ENCODE data around the gene SKOR1.

The SKOR1 gene

GRCh38 chr15:67882487-67883233, 57.4 kb downstream of the SKOR1 start:
- H3K27me3 ChIP-seq (ENCODE audit: insufficient read depth, low read length, poor library complexity), result no peaks in the 10 kb centered on the region
- H3K4me1 ChIP-seq (ENCODE audit: insufficient read depth, low read length), result peaks cover 48% of the 10 kb centered on the region
- DNase-seq (peak; percentile 69), ATAC-seq (ENCODE audit: insufficient read depth, low read depth) (peak; percentile 77)
- TF ChIP-seq CTCF (IDR thresholded peaks at IDR 0.05; ENCODE audit: borderline replicate concordance, extremely low read depth, low read length, poor library complexity, severe bottlenecking) (peak; percentile 9), EZH2 (IDR thresholded peaks at IDR 0.05; ENCODE audit: borderline replicate concordance, low read depth, low read length, severe bottlenecking) (no peak)
- H3K79me2 ChIP-seq (ENCODE audit: insufficient read depth, low read length), result no peaks in the 10 kb centered on the region
- peak overlapping the region; percentile 27; the same call in 1 of the 2 replicates for H3K4me2 ChIP-seq (ENCODE audit: insufficient read depth, low read length)
- H3K9me3 ChIP-seq (ENCODE audit: insufficient read depth, low read length, severe bottlenecking), result no peaks in the 10 kb centered on the region
- H2AFZ ChIP-seq (ENCODE audit: low read depth, low read length), result peak overlapping the region; percentile 63
- no peaks in the 10 kb centered on the region for H4K20me1 ChIP-seq (ENCODE audit: insufficient read depth, low read length)
- no peak overlapping the region for H3K4me3 ChIP-seq (ENCODE audit: low read depth in 1 of 2, low read length in 2 of 2)
- H3K27ac ChIP-seq (ENCODE audit: low read length), result peak overlapping the region; percentile 66
- no peak overlapping the region; the same call in 1 of the 2 replicates for H3K9ac ChIP-seq (ENCODE audit: low read depth, low read length)
- H3K36me3 ChIP-seq (ENCODE audit: insufficient read depth, low read length), result no peaks in the 10 kb centered on the region

GRCh38 chr15:67883234-67883773, 58.0 kb downstream of the SKOR1 start:
- ATAC-seq (ENCODE audit: insufficient read depth, low read depth) (no peak), DNase-seq (peak; percentile 6)
- Histone ChIP-seq H3K4me2 (ENCODE audit: insufficient read depth, low read length) (no peak overlapping the region), H3K36me3 (ENCODE audit: insufficient read depth, low read length) (no peaks in the 10 kb centered on the region), H3K79me2 (ENCODE audit: insufficient read depth, low read length) (no peaks in the 10 kb centered on the region), H2AFZ (ENCODE audit: low read depth, low read length) (peak overlapping the region; percentile 3; the same call in 1 of the 2 replicates), H3K27me3 (ENCODE audit: insufficient read depth, low read length, poor library complexity) (no peaks in the 10 kb centered on the region), H3K27ac (ENCODE audit: low read length) (peak overlapping the region; percentile 66), H3K9ac (ENCODE audit: low read depth, low read length) (no peak overlapping the region), H3K9me3 (ENCODE audit: insufficient read depth, low read length, severe bottlenecking) (no peaks in the 10 kb centered on the region), H3K4me1 (ENCODE audit: insufficient read depth, low read length) (peaks cover 48% of the 10 kb centered on the region), H3K4me3 (ENCODE audit: low read depth in 1 of 2, low read length in 2 of 2) (no peak overlapping the region), H4K20me1 (ENCODE audit: insufficient read depth, low read length) (no peaks in the 10 kb centered on the region)
- no peak for TF ChIP-seq EZH2 (IDR thresholded peaks at IDR 0.05; ENCODE audit: borderline replicate concordance, low read depth, low read length, severe bottlenecking)
- TF ChIP-seq CTCF (IDR thresholded peaks at IDR 0.05; ENCODE audit: borderline replicate concordance, extremely low read depth, low read length, poor library complexity, severe bottlenecking), result no peak

- H3K4me2 ChIP-seq (ENCODE audit: insufficient read depth, low read length), result peak overlapping the region; percentile 59
- H3K79me2 ChIP-seq (ENCODE audit: insufficient read depth, low read length), result no peaks in the 10 kb centered on the region
- no peak for TF ChIP-seq CTCF (IDR thresholded peaks at IDR 0.05; ENCODE audit: borderline replicate concordance, extremely low read depth, low read length, poor library complexity, severe bottlenecking)
- TF ChIP-seq EZH2 (IDR thresholded peaks at IDR 0.05; ENCODE audit: borderline replicate concordance, low read depth, low read length, severe bottlenecking), result no peak
- no peak for DNase-seq
- H3K27ac ChIP-seq (ENCODE audit: low read length), result peak overlapping the region; percentile 62
- H3K27me3 ChIP-seq (ENCODE audit: insufficient read depth, low read length, poor library complexity), result no peaks in the 10 kb centered on the region
- no peak for ATAC-seq (ENCODE audit: insufficient read depth, low read depth)
- no peaks in the 10 kb centered on the region for H3K36me3 ChIP-seq (ENCODE audit: insufficient read depth, low read length)
- H3K9me3 ChIP-seq (ENCODE audit: insufficient read depth, low read length, severe bottlenecking), result no peaks in the 10 kb centered on the region
- H2AFZ ChIP-seq (ENCODE audit: low read depth, low read length), result peak overlapping the region; percentile 64
- H3K4me3 ChIP-seq (ENCODE audit: low read depth in 1 of 2, low read length in 2 of 2), result peak overlapping the region in 1 of 2 experiments; percentile 43; a peak in 1 of 4 replicates
- peaks cover 48% of the 10 kb centered on the region for H3K4me1 ChIP-seq (ENCODE audit: insufficient read depth, low read length)
- peak overlapping the region; percentile 46; the same call in 1 of the 2 replicates for H3K9ac ChIP-seq (ENCODE audit: low read depth, low read length)
- no peaks in the 10 kb centered on the region for H4K20me1 ChIP-seq (ENCODE audit: insufficient read depth, low read length)
Measured at GRCh38 chr15:67884009-67884408, 58.7 kb downstream of the SKOR1 start.
